ENCODE data around the gene RGS2. TPM values are rescaled to one million over a fixed set of nuclear protein-coding genes. Genes with fewer than 3 reads are reported as not detected.

Gene RGS2
- polyA plus RNA-seq, 1 experiment: 80.3 TPM

DNA sequence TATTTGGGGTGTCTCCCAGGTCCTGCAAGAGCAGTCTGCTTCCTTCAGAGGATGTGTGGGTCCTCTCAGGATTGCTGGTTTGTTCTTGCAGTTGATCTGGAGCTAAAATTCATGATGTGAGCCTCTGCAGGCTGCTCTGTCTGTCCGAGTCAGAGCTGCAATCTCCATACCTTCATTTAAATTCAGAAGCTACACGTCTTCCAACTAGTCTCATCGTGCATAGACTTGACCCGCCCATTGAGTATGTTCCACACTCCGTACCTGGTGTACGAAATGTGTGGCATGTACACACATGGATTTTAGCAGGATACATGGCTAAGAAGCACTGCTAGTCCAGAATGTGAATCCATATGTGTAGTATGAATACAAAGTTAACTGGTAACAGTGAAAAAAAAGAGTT lies 25.0 kb upstream of the RGS2 start:
- POLR2A ChIA-PET: no interaction called here
- no peaks in the 10 kb centered on the region for H3K9me3 ChIP-seq (ENCODE audit: control insufficient read depth, insufficient read depth, low read length)
- no peak overlapping the region for H3K27ac ChIP-seq (ENCODE audit: low read depth, low read length)
- no peaks in the 10 kb centered on the region for H3K27me3 ChIP-seq (ENCODE audit: control insufficient read depth, insufficient read depth, low read length)
- TF ChIP-seq, protein P1, sequence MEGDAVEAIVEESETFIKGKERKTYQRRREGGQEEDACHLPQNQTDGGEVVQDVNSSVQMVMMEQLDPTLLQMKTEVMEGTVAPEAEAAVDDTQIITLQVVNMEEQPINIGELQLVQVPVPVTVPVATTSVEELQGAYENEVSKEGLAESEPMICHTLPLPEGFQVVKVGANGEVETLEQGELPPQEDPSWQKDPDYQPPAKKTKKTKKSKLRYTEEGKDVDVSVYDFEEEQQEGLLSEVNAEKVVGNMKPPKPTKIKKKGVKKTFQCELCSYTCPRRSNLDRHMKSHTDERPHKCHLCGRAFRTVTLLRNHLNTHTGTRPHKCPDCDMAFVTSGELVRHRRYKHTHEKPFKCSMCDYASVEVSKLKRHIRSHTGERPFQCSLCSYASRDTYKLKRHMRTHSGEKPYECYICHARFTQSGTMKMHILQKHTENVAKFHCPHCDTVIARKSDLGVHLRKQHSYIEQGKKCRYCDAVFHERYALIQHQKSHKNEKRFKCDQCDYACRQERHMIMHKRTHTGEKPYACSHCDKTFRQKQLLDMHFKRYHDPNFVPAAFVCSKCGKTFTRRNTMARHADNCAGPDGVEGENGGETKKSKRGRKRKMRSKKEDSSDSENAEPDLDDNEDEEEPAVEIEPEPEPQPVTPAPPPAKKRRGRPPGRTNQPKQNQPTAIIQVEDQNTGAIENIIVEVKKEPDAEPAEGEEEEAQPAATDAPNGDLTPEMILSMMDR (IDR thresholded peaks at IDR 0.05; ENCODE audit: low read depth, low read length): no peak
- no peak for DNase-seq (ENCODE audit: low read depth, low spot score)
- no peak overlapping the region for H3K4me3 ChIP-seq (ENCODE audit: low read depth, low read length)
- CTCF ChIA-PET: no interaction called here

DNA sequence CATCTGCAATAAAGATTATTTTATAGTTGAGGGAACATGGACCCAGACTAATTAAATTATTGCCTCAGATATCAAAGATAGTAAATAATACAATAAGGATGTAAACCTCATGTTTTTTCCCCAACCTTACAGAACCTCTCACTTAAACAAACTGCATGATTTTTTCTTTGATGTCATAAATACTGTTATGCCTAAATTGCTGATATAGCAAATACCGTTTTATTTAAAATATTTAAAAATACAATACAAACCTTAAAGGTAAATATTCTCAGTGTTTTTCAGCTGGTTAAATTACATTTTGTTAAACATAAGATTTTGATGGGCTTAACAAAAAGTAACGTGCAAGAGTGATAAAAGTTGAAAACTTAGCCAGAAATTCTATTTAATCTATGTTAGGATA lies 24.4 kb upstream of the RGS2 start:
- POLR2A ChIA-PET: interaction anchor here (0.6 kb wide), 1 partner anchor 465 kb away, joined by 3 read pairs; no protein-coding TSS in a partner anchor

DNA sequence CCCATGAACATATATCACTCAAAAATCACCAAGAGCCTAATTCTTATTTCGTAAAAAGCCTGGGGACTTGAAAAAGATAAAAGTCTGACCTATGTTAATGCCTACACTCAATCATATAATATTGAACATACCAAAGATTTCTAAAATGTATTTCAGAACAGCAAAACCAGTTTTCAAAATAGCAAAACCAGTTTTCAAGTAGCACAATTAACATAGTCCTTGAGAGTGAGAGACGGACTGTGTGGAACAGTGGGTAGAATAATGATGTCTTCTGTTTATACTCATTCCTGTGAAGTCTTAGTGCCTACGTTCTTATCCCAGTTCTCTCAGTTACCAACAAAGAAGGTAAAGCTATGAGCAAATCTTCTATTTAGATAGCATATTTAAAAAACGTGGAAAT lies 22.3 kb upstream of the RGS2 start:
- no peak overlapping the region for H3K27ac ChIP-seq (ENCODE audit: low read depth, low read length)
- DNase-seq (ENCODE audit: low read depth, low spot score): no peak
- no peak overlapping the region for H3K4me3 ChIP-seq (ENCODE audit: low read depth, low read length)
- CTCF ChIA-PET: no interaction called here
- POLR2A ChIA-PET: no interaction called here
- no peaks in the 10 kb centered on the region for H3K27me3 ChIP-seq (ENCODE audit: control insufficient read depth, insufficient read depth, low read length)
- TF ChIP-seq, protein P1 (IDR thresholded peaks at IDR 0.05; ENCODE audit: low read depth, low read length): no peak
- H3K9me3 ChIP-seq (ENCODE audit: control insufficient read depth, insufficient read depth, low read length): no peaks in the 10 kb centered on the region

More for the DNA sequence above, 24.4 kb upstream of the RGS2 start:
- H3K4me3 ChIP-seq (ENCODE audit: low read depth, low read length): no peak overlapping the region
- no peaks in the 10 kb centered on the region for H3K9me3 ChIP-seq (ENCODE audit: control insufficient read depth, insufficient read depth, low read length)
- H3K27ac ChIP-seq (ENCODE audit: low read depth, low read length): no peak overlapping the region
- no peak for DNase-seq (ENCODE audit: low read depth, low spot score)
- no peaks in the 10 kb centered on the region for H3K27me3 ChIP-seq (ENCODE audit: control insufficient read depth, insufficient read depth, low read length)
- TF ChIP-seq, protein P1 (IDR thresholded peaks at IDR 0.05; ENCODE audit: low read depth, low read length): no peak
- CTCF ChIA-PET: no interaction called here

DNA sequence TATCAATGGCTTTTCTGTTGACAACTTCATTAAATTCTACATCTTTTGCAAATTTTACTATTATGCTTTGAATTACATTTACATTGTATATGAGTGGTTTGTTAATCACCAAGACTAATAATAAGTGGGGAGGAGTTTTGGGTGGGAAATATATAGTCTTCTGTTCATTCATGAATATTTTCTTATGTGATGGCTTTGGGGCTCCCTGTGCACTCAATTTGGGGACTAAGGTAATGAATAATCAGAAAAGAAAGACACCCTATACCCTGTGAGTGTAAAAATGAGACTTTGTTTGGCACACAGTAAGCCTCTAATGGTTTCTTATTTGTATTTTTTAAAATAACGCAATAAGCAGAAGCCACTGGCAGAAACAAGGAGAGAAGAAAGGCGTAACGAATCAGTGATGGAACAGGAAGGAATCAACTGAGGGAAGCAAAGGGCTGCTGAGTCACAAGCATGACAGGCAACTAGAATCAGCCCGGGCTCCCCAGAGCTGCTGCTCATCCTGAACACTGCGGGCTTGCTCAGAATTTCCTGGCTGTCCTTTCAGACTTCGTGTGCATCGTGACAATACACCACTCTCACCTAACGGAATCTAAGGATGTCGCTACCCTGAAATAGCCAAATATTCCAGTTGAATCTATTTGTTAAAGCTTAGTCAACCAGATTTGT lies 20.8 kb upstream of the RGS2 start:
- TF ChIP-seq, protein P1 (IDR thresholded peaks at IDR 0.05; ENCODE audit: low read depth, low read length): no peak
- no peak for DNase-seq (ENCODE audit: low read depth, low spot score)
- H3K9me3 ChIP-seq (ENCODE audit: control insufficient read depth, insufficient read depth, low read length): no peaks in the 10 kb centered on the region
- no peak overlapping the region for H3K27ac ChIP-seq (ENCODE audit: low read depth, low read length)
- H3K27me3 ChIP-seq (ENCODE audit: control insufficient read depth, insufficient read depth, low read length): no peaks in the 10 kb centered on the region
- POLR2A ChIA-PET: no interaction called here
- CTCF ChIA-PET: interaction anchor here (1.5 to 1.6 kb wide), 2 partner anchors 231 to 314 kb away, joined by 3 to 6 read pairs; no protein-coding TSS in a partner anchor
- no peak overlapping the region for H3K4me3 ChIP-seq (ENCODE audit: low read depth, low read length)

DNA sequence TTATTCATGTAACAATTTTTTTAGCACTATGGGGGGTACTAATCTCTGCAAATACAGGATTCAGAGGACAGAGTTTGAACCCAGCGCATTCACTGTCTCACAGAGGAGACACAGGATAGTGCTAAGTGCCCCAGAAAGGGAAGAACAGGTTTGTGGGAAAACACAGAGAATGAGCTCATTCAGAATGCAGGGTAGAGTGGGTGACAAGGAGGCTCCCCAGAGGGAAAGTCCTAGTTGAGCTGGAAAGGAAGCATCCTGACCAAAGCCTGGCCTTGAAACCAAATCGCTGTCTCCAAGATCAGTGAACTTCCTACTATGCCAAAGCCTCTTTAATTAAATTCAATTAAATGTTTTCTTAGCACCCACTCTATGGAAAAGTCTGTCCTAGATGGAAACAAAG lies 19.0 kb upstream of the RGS2 start:
- TF ChIP-seq, protein P1 (IDR thresholded peaks at IDR 0.05; ENCODE audit: low read depth, low read length): no peak
- H3K27ac ChIP-seq (ENCODE audit: low read depth, low read length): no peak overlapping the region
- no peak overlapping the region for H3K4me3 ChIP-seq (ENCODE audit: low read depth, low read length)
- CTCF ChIA-PET: interaction anchor here (1.5 kb wide), 1 partner anchor 229 kb away, joined by 6 read pairs; no protein-coding TSS in a partner anchor
- H3K27me3 ChIP-seq (ENCODE audit: control insufficient read depth, insufficient read depth, low read length): no peaks in the 10 kb centered on the region
- POLR2A ChIA-PET: no interaction called here
- DNase-seq (ENCODE audit: low read depth, low spot score): no peak
- no peaks in the 10 kb centered on the region for H3K9me3 ChIP-seq (ENCODE audit: control insufficient read depth, insufficient read depth, low read length)
